Right lobe of liver (tissue), 4 donors: ENCODE results near the gene BAX.

Experiments used
- CTCF ChIP-seq, 4 donors: fragments of 200-600 bp in 3 of 4; fragments of 450-650 bp in 1 of 4; IDR thresholded peaks; one replicate each; pipeline versions ENCODE4 v1.5.1 to v1.8.0; 2016 to 2022; ENCODE audit warnings: antibody characterized with exemption in 4 of 4, mild to moderate bottlenecking in 2 of 4
- POLR2A ChIP-seq: fragments of 450-650 bp; IDR thresholded peaks from one replicate; pipeline ENCODE4 v1.6.1; 2017; ENCODE audit warnings: antibody characterized with exemption, mild to moderate bottlenecking
- donor health status: DM: no; HTN: no; CAD: no.
- donor health status: DM: no; HTN: no; CAD: no.
- donor health status: DM: no; HTN: yes; CAD: no.

GRCh38 chr19:48945415-48945814 is 9.3 kb upstream of the BAX start:
- TF ChIP-seq CTCF (IDR thresholded peaks at IDR 0.05) (no peak), POLR2A (no peak)
